Lower leg skin (tissue), 4 donors: ENCODE measurements around the gene UVSSA. TPM values are rescaled to one million over a fixed set of nuclear protein-coding genes. Genes with fewer than 3 reads are reported as not detected.

ENCODE experiments used
- DNase-seq, 2 donors: peaks; one replicate each; pipeline ENCODE4 v3.0.0-alpha.2; 2019; ENCODE audit warnings: low spot score in 2 of 2
- H3K4me3 ChIP-seq: fragments of 200-600 bp; sonication (generic); 2 replicates; pipeline ENCODE4 v1.5.1; 2017; ENCODE audit warnings: mild to moderate bottlenecking, low read depth; ENCODE audit not compliant: poor library complexity, severe bottlenecking
- POLR2A ChIP-seq, 2 donors: fragments of 450-650 bp; IDR thresholded peaks; one replicate each; pipeline ENCODE4 v1.6.1; 2016 to 2017; ENCODE audit warnings: antibody characterized with exemption in 2 of 2, mild to moderate bottlenecking in 1 of 2, moderate library complexity in 1 of 2
- WGBS, 2 donors: methylation state at CpG; one replicate each; pipeline ENCODE4 v1.1.5; 2018; 5-methylcytosine and 5-hydroxymethylcytosine counted together
- intact Hi-C: fragments of 100-400 bp; cut with DNase I; formaldehyde crosslinking; loops from one replicate; pipeline ENCODE4 v1.15.0; 2023; ENCODE audit warnings: low total_unique reads
- total RNA-seq, 4 donors: library from RNA; depleted of rRNA; stranded (reverse); fragments of >200 nt; gene quantifications; one replicate each; pipeline ENCODE4 v1.1.0, GENCODE V29; 2016
- TF ChIP-seq, protein P1 (sequence below), 3 donors: fragments of 450-650 bp; IDR thresholded peaks; one replicate each; pipeline ENCODE4 v1.5.1; 2016; ENCODE audit warnings: antibody characterized with exemption in 3 of 3, mild to moderate bottlenecking in 3 of 3, moderate library complexity in 2 of 3

UVSSA gene
- total RNA-seq, 4 donors from 2014 or later, result 18.2 to 57.4 (median 25.7) TPM

DNA sequence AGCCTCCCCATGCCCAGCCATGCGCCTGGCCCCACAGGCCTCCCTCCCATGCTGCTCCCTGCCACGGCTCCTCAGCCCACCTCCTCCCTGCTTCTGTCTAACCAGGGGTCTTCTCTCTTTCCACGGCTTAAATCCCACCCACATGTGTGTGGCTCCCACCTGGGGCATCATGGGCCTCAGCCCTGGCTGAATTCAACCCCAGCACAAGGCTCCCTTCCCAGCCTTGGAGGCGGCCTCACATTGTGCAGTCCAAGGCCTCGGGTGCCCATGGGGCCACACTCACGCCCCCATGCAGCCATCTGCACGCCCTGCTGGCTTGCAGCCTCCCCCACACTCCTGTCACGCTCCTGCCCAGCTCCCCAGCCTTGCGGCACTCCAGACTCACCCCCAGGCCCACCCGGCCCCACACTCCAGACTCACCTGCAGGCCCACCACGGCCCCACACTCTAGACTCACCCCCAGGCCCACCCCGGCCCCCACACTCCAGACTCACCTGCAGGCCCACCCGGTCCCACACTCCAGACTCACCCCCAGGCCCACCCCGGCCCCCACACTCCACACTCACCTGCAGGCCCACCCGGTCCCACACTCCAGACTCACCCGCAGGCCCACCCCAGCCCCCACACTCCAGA, 30.4 kb upstream of the UVSSA start:
- H3K4me3 ChIP-seq, result no peak overlapping the region
- TF ChIP-seq POLR2A (IDR thresholded peaks at IDR 0.05), result no peak
- TF ChIP-seq, protein P1, sequence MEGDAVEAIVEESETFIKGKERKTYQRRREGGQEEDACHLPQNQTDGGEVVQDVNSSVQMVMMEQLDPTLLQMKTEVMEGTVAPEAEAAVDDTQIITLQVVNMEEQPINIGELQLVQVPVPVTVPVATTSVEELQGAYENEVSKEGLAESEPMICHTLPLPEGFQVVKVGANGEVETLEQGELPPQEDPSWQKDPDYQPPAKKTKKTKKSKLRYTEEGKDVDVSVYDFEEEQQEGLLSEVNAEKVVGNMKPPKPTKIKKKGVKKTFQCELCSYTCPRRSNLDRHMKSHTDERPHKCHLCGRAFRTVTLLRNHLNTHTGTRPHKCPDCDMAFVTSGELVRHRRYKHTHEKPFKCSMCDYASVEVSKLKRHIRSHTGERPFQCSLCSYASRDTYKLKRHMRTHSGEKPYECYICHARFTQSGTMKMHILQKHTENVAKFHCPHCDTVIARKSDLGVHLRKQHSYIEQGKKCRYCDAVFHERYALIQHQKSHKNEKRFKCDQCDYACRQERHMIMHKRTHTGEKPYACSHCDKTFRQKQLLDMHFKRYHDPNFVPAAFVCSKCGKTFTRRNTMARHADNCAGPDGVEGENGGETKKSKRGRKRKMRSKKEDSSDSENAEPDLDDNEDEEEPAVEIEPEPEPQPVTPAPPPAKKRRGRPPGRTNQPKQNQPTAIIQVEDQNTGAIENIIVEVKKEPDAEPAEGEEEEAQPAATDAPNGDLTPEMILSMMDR (IDR thresholded peaks at IDR 0.05), result no peak
- no peak for DNase-seq
- intact Hi-C loops, result no loop called here
- WGBS, 2 donors, result 85 to 87% methylated on average over 15 to 16 of the region's 16 CpGs

DNA sequence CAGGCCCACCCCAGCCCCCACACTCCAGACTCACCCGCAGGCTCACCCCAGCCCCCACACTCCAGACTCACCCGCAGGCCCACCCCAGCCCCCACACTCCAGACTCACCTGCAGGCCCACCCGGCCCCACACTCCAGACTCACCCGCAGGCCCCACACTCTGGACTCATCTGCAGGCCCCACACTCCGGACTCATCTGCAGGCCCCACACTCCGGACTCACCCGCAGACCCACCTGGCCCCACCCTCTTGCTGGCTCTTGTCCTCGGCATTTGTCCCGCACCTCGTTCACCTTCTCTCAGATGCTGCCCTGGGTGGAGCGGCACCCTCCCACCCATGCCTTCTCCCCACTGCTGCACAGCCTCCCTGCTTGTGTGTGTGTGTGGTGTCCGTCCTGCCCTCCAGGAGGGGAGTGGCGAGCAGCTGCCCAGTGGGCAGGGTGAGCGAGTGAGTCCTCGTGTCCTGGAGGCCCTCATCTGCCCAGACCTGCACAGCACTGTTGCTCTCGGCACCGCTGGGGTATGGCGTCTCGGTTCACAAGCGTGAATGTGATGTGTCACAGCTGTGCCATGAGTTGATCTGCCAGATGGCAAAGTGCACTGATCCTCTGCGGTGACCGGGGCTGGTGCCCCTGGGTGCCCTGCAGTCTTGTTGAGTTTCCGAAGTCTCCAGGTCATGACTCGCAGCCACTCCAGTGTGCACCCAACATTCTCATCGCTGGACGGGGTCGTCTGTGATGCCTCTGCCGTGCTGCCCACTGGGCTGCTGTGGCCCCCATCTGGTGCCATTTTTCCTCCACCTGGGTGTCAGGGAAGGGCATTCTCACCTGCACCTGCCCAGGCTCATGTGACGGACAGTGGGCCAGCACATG, 29.6 kb upstream of the UVSSA start:
- H3K4me3 ChIP-seq, result no peak overlapping the region
- TF ChIP-seq, protein P1 (IDR thresholded peaks at IDR 0.05), result no peak
- TF ChIP-seq POLR2A (IDR thresholded peaks at IDR 0.05), result no peak
- intact Hi-C loops, result no loop called here
- no peak for DNase-seq
- WGBS, 2 donors, result 94 to 95% methylated on average over 27 to 29 of the region's 29 CpGs

DNA sequence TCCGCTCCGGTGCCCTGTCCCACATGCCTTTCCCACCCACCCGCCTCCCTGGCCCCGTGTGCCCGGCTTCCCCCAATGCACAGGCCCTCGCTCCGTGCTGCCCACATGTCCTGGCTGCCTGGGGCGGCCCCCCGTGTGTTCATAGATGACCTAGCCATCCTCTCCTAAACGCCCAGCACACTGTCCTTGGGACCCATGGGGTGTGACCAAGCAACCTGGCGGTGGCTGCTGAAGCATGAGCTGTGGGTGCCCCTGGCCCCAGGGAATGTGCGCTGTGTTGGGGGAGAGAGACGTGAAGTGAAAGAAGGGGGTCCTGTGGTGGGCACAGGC, 29.0 kb upstream of the UVSSA start:
- TF ChIP-seq POLR2A (IDR thresholded peaks at IDR 0.05), result no peak
- TF ChIP-seq, protein P1 (IDR thresholded peaks at IDR 0.05), result no peak
- DNase-seq, result no peak
- WGBS, 2 donors, result 92 to 95% methylated on average over 13 of the region's 13 CpGs
- intact Hi-C loops, result no loop called here
- no peak overlapping the region for H3K4me3 ChIP-seq

DNA sequence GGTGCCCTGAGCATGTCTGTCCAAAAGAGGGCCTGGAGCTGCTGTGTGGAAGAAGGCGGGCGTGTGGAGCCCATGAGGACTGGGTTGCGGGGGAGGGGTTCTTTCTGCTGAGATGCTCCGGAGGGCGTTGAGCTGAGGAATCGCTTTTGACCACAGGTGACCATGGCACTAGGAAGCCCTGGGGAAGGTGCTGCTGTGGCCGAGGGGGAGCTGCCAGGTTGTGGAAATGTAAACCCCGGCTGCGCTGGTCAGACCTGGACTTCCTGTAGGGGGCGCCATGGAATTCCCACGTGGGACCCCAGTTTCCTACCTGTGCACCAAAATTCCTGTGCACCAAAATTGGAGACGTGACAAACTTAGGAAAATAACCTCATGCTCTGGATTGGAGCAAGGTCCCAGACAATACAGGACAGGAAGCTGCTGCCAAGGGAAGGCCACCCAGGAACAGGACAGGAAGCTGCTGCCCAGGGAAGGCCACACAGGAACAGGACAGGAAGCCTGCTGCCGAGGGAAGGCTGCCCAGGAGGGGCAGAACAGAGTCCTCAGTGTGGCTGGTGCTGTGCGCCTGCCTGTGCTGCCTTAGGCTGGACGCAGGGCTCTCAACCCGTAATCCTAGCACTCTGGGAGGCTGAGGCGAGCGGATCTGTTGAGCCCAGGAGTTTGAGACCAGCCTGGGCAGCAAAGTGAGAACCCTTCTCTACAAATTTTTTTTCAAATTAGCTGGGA, 28.4 kb upstream of the UVSSA start:
- TF ChIP-seq, protein P1 (IDR thresholded peaks at IDR 0.05), result no peak
- intact Hi-C loops, result no loop called here
- no peak for DNase-seq
- no peak overlapping the region for H3K4me3 ChIP-seq
- WGBS, 2 donors, result 85 to 90% methylated on average over 18 of the region's 18 CpGs

DNA sequence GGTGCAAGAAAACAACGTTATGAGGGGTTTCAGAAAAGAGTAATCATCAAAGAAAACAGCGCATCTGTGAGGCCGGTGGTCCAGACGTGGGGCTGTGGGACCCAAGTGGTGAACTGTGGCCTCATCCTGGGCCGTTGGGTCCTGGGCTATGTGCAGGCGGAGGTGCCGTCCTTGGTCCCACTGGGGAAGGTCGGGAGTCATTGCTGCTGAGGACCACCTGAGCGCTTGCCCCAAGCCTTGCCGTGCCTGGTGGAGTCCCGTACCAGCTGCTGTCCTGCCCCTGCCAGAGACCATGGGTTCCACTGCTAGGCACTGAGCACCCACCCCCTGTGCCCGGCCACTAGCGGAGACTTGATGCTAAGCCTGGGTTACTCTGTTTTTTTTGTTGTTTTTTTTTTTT, 25.5 kb upstream of the UVSSA start:
- intact Hi-C loops, result no loop called here
- no peak for TF ChIP-seq POLR2A (IDR thresholded peaks at IDR 0.05)
- TF ChIP-seq, protein P1 (IDR thresholded peaks at IDR 0.05), result no peak
- no peak overlapping the region for H3K4me3 ChIP-seq
- no peak for DNase-seq
- 93 to 94% methylated on average over 13 of the region's 13 CpGs for WGBS, 2 donors
